ENCODE results near the gene ZNF546. TPM values are rescaled to one million over a fixed set of nuclear protein-coding genes. Genes with fewer than 3 reads are reported as not detected.

The ZNF546 gene
- total RNA-seq, 1 donor from 2014 or later = 5.0 TPM

DNA sequence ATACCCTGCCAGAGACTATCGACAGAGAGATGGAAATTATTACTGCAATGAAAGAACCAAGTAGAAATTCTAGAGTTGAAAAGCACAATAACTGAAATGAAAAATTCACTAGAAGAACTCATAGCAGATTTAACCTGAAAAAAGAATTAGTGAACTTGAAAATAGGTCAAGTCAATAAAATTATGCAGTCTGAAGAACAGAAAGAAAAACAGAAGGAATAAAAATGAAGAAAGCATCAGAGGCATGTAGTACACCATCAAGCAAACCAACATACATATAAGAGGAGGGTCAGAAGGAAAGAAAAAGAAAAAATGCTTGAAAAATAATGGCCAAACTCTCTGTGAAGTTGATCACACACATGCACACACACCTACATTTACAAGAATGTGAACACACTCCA, 62.8 kb downstream of the ZNF546 start:
- Histone ChIP-seq H3K4me2 (no peak overlapping the region), H3K27me3 (no peaks in the 10 kb centered on the region), H3K4me1 (peaks cover 5% of the 10 kb centered on the region), H3K27ac (no peak overlapping the region), H3K79me2 (ENCODE audit: low read depth) (peaks cover 10% of the 10 kb centered on the region), H3K9ac (no peak overlapping the region), H3F3A (ENCODE audit: low read depth) (no peaks in the 10 kb centered on the region), H3K4me3 (no peak overlapping the region), H4K20me1 (ENCODE audit: low read depth) (no peaks in the 10 kb centered on the region), H3K36me3 (no peaks in the 10 kb centered on the region), H2AFZ (replicated peaks) (no peak overlapping the region), H3K9me3 (ENCODE audit: low read depth) (peaks cover 12% of the 10 kb centered on the region)
- no peak overlapping the region for H3K27ac Mint-ChIP-seq
- no peak for DNase-seq (ENCODE audit: low spot score)
- no peak overlapping the region for H3K4me3 Mint-ChIP-seq
- peaks cover 8% of the 10 kb centered on the region for H3K27me3 Mint-ChIP-seq (ENCODE audit: insufficient read depth, low read depth)
- H3K36me3 Mint-ChIP-seq = peaks cover 6% of the 10 kb centered on the region
- H3K9me3 Mint-ChIP-seq = peaks cover 33% of the 10 kb centered on the region
- TF ChIP-seq EZH2 (IDR thresholded peaks at IDR 0.05) (no peak), EZH2phosphoT487 (IDR thresholded peaks at IDR 0.05) (no peak), CTCF (IDR thresholded peaks at IDR 0.05) (no peak)
- H3K4me1 Mint-ChIP-seq = peaks cover 12% of the 10 kb centered on the region

GRCh38 chr19:40070058-40070457, 73.2 kb downstream of the ZNF546 start:
- Mint-ChIP-seq H3K27me3 (ENCODE audit: insufficient read depth, low read depth) (peaks cover 2% of the 10 kb centered on the region), H3K4me1 (peaks cover 8% of the 10 kb centered on the region), H3K9me3 (peaks cover 42% of the 10 kb centered on the region), H3K4me3 (no peak overlapping the region), H3K27ac (no peak overlapping the region), H3K36me3 (peaks cover 49% of the 10 kb centered on the region)
- Histone ChIP-seq H3K36me3 (peaks cover 12% of the 10 kb centered on the region), H3K4me2 (no peak overlapping the region), H3K27me3 (no peaks in the 10 kb centered on the region), H3K4me1 (no peaks in the 10 kb centered on the region), H2AFZ (replicated peaks) (no peak overlapping the region), H3F3A (ENCODE audit: low read depth) (no peaks in the 10 kb centered on the region), H3K4me3 (no peak overlapping the region), H4K20me1 (ENCODE audit: low read depth) (no peaks in the 10 kb centered on the region), H3K9ac (no peak overlapping the region), H3K79me2 (ENCODE audit: low read depth) (no peaks in the 10 kb centered on the region), H3K27ac (no peak overlapping the region), H3K9me3 (ENCODE audit: low read depth) (peaks cover 3% of the 10 kb centered on the region)
- no peak for TF ChIP-seq EZH2 (IDR thresholded peaks at IDR 0.05)
- no peak for TF ChIP-seq EZH2phosphoT487 (IDR thresholded peaks at IDR 0.05)
- no peak for TF ChIP-seq CTCF (IDR thresholded peaks at IDR 0.05)
- DNase-seq (ENCODE audit: low spot score) = no peak

Other genes starting within 250 kb of the ZNF546 start
- gene LEUTX, start 218.2 kb upstream of the ZNF546 start, total RNA-seq (ENCODE audit: low replicate concordance) = not detected in 2 replicates
- 7.8 and 26.8 TPM in 2 replicates for gene DYRK1B, start 162.9 kb upstream of the ZNF546 start, total RNA-seq (ENCODE audit: low replicate concordance)
- 386 and 428 TPM in 2 replicates for gene FBL, start 150.7 kb upstream of the ZNF546 start, total RNA-seq (ENCODE audit: low replicate concordance)
- gene FCGBP, start 62.4 kb upstream of the ZNF546 start, total RNA-seq (ENCODE audit: low replicate concordance) = 0.06 and 0.22 TPM in 2 replicates
- 68.7 and 85.1 TPM in 2 replicates for gene PSMC4, start 25.9 kb upstream of the ZNF546 start, total RNA-seq (ENCODE audit: low replicate concordance)
- 20.3 and 30.5 TPM in 2 replicates for gene ZNF780B, start 59.2 kb downstream of the ZNF546 start, total RNA-seq (ENCODE audit: low replicate concordance)
- gene ZNF780A, start 93.9 kb downstream of the ZNF546 start, total RNA-seq (ENCODE audit: low replicate concordance) = 30.2 and 32.9 TPM in 2 replicates
- 5.7 and 21.6 TPM in 2 replicates for gene MAP3K10, start 194.4 kb downstream of the ZNF546 start, total RNA-seq (ENCODE audit: low replicate concordance)
- gene TTC9B, start 221.3 kb downstream of the ZNF546 start, total RNA-seq (ENCODE audit: low replicate concordance) = not detected in 2 replicates
- 1.7 TPM in 1 of 2 replicates, not detected in the other for gene CCNP, start 229.6 kb downstream of the ZNF546 start, total RNA-seq (ENCODE audit: low replicate concordance)